OCI-LY7 (cell line): ENCODE data around the gene TBC1D1.

Experiments
- CTCF ChIP-seq: fragments of 200-600 bp; sonication (generic); conservative IDR thresholded peaks from 2 replicates; pipeline ENCODE4 v1.5.1; 2014; ENCODE audit warnings: mild to moderate bottlenecking, antibody characterized with exemption, low read length, moderate library complexity, mixed read lengths
- EZH2phosphoT487 ChIP-seq: fragments of 200-600 bp; sonication (generic); IDR thresholded peaks from 2 replicates; pipeline ENCODE4 v1.6.1; 2018; ENCODE audit warnings: low read depth, borderline replicate concordance, mild to moderate bottlenecking, mixed run types, antibody characterized with exemption, low read length, moderate library complexity, mixed read lengths

GRCh38 chr4:38164346-38164745 lies 273.5 kb downstream of the TBC1D1 start:
- no peak for TF ChIP-seq CTCF
- TF ChIP-seq EZH2phosphoT487: no peak
